Ovary (tissue), 9 donors: ENCODE data around the gene PTF1A. TPM values are rescaled to one million over a fixed set of nuclear protein-coding genes. Genes with fewer than 3 reads are reported as not detected.

Source experiments
- DNase-seq, 5 donors: peaks; one replicate each; pipeline ENCODE4 v3.0.0-alpha.2; 2019 to 2020
- H3K27ac ChIP-seq, 2 donors: fragments of 200-600 bp; one replicate each; pipeline versions ENCODE4 v1.5.1 to v1.8.0; 2019 to 2022
- H3K27me3 ChIP-seq: fragments of 200-600 bp; one replicate; pipeline ENCODE4 v1.8.0; 2022
- H3K36me3 ChIP-seq: fragments of 200-600 bp; sonication (generic); one replicate; pipeline ENCODE4 v1.5.1; 2019
- H3K4me1 ChIP-seq: one replicate; pipeline ENCODE4 v1.8.1; 2013; ENCODE audit warnings: mild to moderate bottlenecking, moderate library complexity; ENCODE audit not compliant: insufficient read depth
- H3K4me3 ChIP-seq: fragments of 200-600 bp; sonication (generic); one replicate; pipeline ENCODE4 v1.5.1; 2017
- H3K9me3 ChIP-seq, 2 donors: fragments of 200-600 bp in 1 of 2; sonication (generic) in 1 of 2; one replicate each; pipeline versions ENCODE4 v1.5.1 to v1.8.1; 2013 to 2019; ENCODE audit warnings: mild to moderate bottlenecking in 1 of 2, moderate library complexity in 1 of 2
- EP300 ChIP-seq: sonication (generic); formaldehyde crosslinking; IDR thresholded peaks from one replicate; pipeline ENCODE4 v1.6.1; 2017; ENCODE audit warnings: antibody characterized with exemption
- POLR2A ChIP-seq: fragments of 450-650 bp; IDR thresholded peaks from one replicate; pipeline ENCODE4 v1.6.1; 2017; ENCODE audit warnings: antibody characterized with exemption, mild to moderate bottlenecking, moderate library complexity
- WGBS, 3 donors: extraction: QIAGEN DNeasy Blood & Tissue Kit in 1 of 3; methylation state at CpG; one replicate each; pipeline versions ENCODE4 v1.1.5 to v1.1.7; 2013 to 2017; 5-methylcytosine and 5-hydroxymethylcytosine counted together
- intact Hi-C, 4 donors: fragments of 100-400 bp; cut with DNase I; formaldehyde crosslinking; loops; one replicate each; pipeline versions ENCODE4 v1.11.0 to v1.15.1; 2022 to 2023
- polyA plus RNA-seq, 2 donors: library from polyadenylated mRNA; stranded (reverse); fragments of 200-250 nt in 1 of 2; fragments of 350-450 nt in 1 of 2; fragmentation: Illumina TruSeq in 1 of 2; extraction: RNeasy Lipid Tissue Mini Kit (QIAGEN cat#74804) in 1 of 2; gene quantifications; one replicate each; pipeline ENCODE4 v1.2.3, GENCODE V29; 2013 to 2014
- total RNA-seq, 7 donors: library from RNA; depleted of rRNA in 2 of 7; stranded (reverse); fragments of >200 nt in 2 of 7; fragmentation: NEBNext Ultra II Directional in 3 of 7; extraction: Animal tissue kit (Norgen Biotek cat#: 25700) in 3 of 7; gene quantifications; one replicate each; pipeline versions ENCODE4 v1.1.0 to v1.2.4, GENCODE V29; 2016 to 2023
- TF ChIP-seq, protein P1 (sequence below), 3 donors: fragments of 450-650 bp in 2 of 3; fragments of 200-600 bp in 1 of 3; IDR thresholded peaks; one replicate each; pipeline versions ENCODE4 v1.5.1 to v1.8.0; 2016 to 2022; ENCODE audit warnings: antibody characterized with exemption in 3 of 3, mild to moderate bottlenecking in 1 of 3
- donor health status: DM: no; HTN: no; CAD: no; lungs with moderate emphysema.
- donor health status: DM: no; HTN: no; CAD: no.
- donor health status: Bipolar disorder and iron deficiency.
- donor health status: DM: yes; HTN: yes; CAD: no.
- donor health status: DM: no; HTN: no; CAD: no.
- donor health status: DM: yes; HTN: yes; CAD: no.

The PTF1A gene
- total and polyA plus RNA-seq, 9 donors, result not detected

DNA sequence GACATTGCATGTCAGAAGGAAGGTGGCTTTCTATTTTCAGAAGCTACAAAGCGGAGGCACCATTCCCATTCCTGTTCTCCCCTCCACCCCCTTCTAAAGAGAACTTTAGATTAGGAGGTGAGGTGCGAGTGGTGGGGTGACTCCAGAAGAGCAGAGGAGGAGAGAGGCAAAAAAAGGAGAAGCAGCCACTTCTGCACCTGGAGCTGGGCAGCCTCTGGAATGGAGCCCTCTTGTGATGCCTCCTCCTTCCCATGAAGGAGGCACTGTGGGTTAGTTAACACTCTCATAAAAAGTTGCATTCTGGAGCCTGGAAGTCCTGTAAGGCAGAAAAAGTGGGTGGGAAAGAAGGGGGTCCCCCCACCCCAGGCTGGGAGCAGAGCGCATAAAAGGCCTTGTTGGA, 4.8 kb downstream of the PTF1A start:
- Histone ChIP-seq H3K36me3 (no peaks in the 10 kb centered on the region), H3K9me3 (no peaks in the 10 kb centered on the region), H3K4me1 (peaks cover 2% of the 10 kb centered on the region), H3K4me3 (no peak overlapping the region), H3K27me3 (no peaks in the 10 kb centered on the region), H3K27ac (no peak overlapping the region)
- 7 to 15% (median 9%) methylated on average over 3 of the region's 3 CpGs for WGBS, 3 donors
- intact Hi-C loops, result no loop called here
- TF ChIP-seq EP300 (no peak), POLR2A (no peak)
- TF ChIP-seq, protein P1, sequence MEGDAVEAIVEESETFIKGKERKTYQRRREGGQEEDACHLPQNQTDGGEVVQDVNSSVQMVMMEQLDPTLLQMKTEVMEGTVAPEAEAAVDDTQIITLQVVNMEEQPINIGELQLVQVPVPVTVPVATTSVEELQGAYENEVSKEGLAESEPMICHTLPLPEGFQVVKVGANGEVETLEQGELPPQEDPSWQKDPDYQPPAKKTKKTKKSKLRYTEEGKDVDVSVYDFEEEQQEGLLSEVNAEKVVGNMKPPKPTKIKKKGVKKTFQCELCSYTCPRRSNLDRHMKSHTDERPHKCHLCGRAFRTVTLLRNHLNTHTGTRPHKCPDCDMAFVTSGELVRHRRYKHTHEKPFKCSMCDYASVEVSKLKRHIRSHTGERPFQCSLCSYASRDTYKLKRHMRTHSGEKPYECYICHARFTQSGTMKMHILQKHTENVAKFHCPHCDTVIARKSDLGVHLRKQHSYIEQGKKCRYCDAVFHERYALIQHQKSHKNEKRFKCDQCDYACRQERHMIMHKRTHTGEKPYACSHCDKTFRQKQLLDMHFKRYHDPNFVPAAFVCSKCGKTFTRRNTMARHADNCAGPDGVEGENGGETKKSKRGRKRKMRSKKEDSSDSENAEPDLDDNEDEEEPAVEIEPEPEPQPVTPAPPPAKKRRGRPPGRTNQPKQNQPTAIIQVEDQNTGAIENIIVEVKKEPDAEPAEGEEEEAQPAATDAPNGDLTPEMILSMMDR (IDR thresholded peaks at IDR 0.05), result no peak
- no peak for DNase-seq

DNA sequence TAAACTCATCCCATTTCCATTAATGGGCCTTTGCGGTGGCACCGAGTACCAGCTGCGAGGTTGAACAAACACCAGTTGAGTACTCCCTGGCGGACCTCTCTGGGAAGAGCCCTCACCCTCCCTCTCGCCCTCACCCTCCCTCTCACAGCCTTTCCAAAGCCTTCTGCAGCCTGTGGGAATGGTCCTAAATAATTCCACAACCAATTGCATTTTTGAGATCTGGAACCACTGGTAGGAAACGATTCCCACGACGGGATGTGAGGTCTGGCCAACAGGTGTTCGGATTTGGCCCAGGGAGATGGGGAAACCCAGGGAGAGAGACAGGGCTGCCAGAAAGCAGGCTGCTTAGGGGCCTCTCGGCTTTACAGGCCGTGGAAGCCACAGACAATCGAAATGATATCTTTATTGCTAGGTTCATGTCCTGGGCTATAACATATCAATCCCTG, 5.3 kb downstream of the PTF1A start:
- no peak overlapping the region for H3K27ac ChIP-seq
- H3K4me3 ChIP-seq, result no peak overlapping the region
- no peaks in the 10 kb centered on the region for H3K27me3 ChIP-seq
- TF ChIP-seq POLR2A, result no peak
- TF ChIP-seq, protein P1 (IDR thresholded peaks at IDR 0.05), result no peak
- no peak for TF ChIP-seq EP300
- H3K9me3 ChIP-seq, result no peaks in the 10 kb centered on the region
- no peaks in the 10 kb centered on the region for H3K36me3 ChIP-seq
- no peak for DNase-seq
- 3 to 5% (median 4%) methylated on average over 12 of the region's 12 CpGs for WGBS, 3 donors
- intact Hi-C loops, result no loop called here
- H3K4me1 ChIP-seq, result peaks cover 2% of the 10 kb centered on the region

DNA sequence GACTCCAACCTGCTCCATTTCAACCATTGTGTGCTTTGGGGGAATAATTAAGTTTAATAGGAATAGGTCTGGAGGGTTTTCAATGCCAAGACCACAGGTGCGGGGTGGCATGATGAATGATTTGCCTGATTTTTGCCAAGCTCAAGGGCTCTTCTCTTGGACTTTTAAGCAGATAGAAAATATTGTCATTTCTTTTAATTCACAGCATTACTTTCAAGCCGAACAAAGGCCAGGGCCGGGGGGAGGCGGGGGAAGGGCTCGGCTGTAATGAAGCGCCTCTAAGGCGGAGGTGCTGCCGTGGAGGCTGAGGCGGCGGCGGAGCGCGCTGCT, 6.5 kb downstream of the PTF1A start:
- no peak for TF ChIP-seq EP300
- TF ChIP-seq POLR2A, result no peak
- TF ChIP-seq, protein P1 (IDR thresholded peaks at IDR 0.05), result no peak
- Histone ChIP-seq H3K9me3 (no peaks in the 10 kb centered on the region), H3K4me1 (peaks cover 2% of the 10 kb centered on the region), H3K27ac (no peak overlapping the region), H3K36me3 (no peaks in the 10 kb centered on the region), H3K4me3 (no peak overlapping the region), H3K27me3 (no peaks in the 10 kb centered on the region)
- no peak for DNase-seq
- WGBS, 3 donors, result 1 to 4% (median 1%) methylated on average over 13 of the region's 13 CpGs
- intact Hi-C loops, result no loop called here

DNA sequence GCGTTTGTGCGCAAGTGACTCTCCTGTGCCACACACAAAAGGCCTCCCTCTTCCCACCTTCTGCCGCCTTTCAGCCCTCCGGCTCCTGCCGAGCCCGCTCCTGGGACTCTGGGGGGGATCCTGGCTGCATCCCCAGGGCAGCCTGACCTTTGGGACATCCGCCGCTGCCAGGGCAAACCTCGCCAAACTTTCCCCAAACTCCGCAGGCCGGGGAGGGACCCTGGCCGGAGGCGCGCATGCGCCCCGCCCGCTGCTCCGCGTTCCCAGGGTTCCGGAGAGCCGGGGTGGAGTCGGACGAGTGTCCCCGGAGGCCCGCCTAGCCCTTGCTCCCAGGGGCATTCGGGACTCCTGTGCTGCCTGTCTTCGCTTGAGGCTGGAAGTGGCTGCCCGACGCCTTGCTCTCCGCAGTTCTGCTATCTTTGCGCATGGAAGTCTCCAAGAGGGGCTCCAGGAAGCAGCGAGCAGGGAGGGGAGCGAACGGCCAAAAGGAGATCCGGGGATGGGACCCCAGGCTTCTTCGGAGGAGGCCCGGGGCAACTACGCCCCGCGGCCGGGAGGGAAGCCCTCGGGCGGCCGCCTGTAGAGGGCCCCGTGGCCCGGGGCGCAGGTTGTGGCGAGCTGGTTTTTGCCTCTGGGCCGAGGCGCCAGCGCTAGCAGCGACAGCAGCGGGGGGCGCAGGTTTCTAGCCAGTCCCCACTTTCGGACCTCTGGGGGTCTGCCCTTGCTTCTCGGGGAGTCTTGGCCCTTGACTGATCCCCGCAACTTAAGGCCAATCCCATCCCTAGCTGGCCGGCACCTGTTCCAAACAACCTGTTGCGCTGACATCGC, 7.0 kb downstream of the PTF1A start:
- DNase-seq, result no peak
- H3K27me3 ChIP-seq, result no peaks in the 10 kb centered on the region

More for the DNA sequence above, 7.0 kb downstream of the PTF1A start:
- intact Hi-C loops, result no loop called here
- H3K27ac ChIP-seq, result no peak overlapping the region
- no peak overlapping the region for H3K4me3 ChIP-seq
- WGBS, 3 donors, result 0 to 1% (median 1%) methylated on average over 54 to 60 of the region's 60 CpGs
- H3K9me3 ChIP-seq, result no peaks in the 10 kb centered on the region
- H3K36me3 ChIP-seq, result no peaks in the 10 kb centered on the region
- TF ChIP-seq EP300, result no peak
- TF ChIP-seq, protein P1 (IDR thresholded peaks at IDR 0.05), result no peak
- TF ChIP-seq POLR2A, result no peak
- H3K4me1 ChIP-seq, result peaks cover 2% of the 10 kb centered on the region
